ENCODE measurements around the gene GALNT14.

Gene GALNT14

GRCh38 chr2:30990176-30990575 is 148.1 kb downstream of the GALNT14 start:
- ChIA-PET POLR2A (no interaction called here), CTCF (interaction anchor here (0.5 kb wide), 1 partner anchor 825 kb away, joined by 4 read pairs; no protein-coding TSS in a partner anchor)
- no peaks in the 10 kb centered on the region for H3K9me3 ChIP-seq (ENCODE audit: control insufficient read depth, insufficient read depth, low read depth, low read length)

GRCh38 chr2:30989746-30990145 is 148.5 kb downstream of the GALNT14 start:
- CTCF ChIA-PET: no interaction called here
- H3K4me1 ChIP-seq (ENCODE audit: control insufficient read depth, insufficient read depth, low read length): no peaks in the 10 kb centered on the region
- H3K36me3 ChIP-seq (ENCODE audit: control insufficient read depth in 2 of 2, insufficient read depth in 1 of 2, low read length in 2 of 2): no peaks in the 10 kb centered on the region
- POLR2A ChIA-PET: no interaction called here
- no peaks in the 10 kb centered on the region for H3K9me3 ChIP-seq (ENCODE audit: control insufficient read depth, insufficient read depth, low read depth, low read length)
- H3K27ac ChIP-seq (ENCODE audit: extremely low read depth, low read depth, low read length): no peak overlapping the region
- no peak overlapping the region for H3K4me3 ChIP-seq (ENCODE audit: low read depth, low read length)
- TF ChIP-seq ZNF391 (tag by site-specific recombination; IDR thresholded peaks at IDR 0.05; ENCODE audit: borderline replicate concordance, low read depth): no peak
- TF ChIP-seq AEBP2 (tag by site-specific recombination; IDR thresholded peaks at IDR 0.05; ENCODE audit: borderline replicate concordance): no peak
- TF ChIP-seq ZNF639 (tag by site-specific recombination; IDR thresholded peaks at IDR 0.05): no peak
- TF ChIP-seq ZNF132 (tag by site-specific recombination; IDR thresholded peaks at IDR 0.05; ENCODE audit: borderline replicate concordance): no peak
- no peak for TF ChIP-seq ZNF19 (tag by site-specific recombination; IDR thresholded peaks at IDR 0.05; ENCODE audit: low read depth)

More at GRCh38 chr2:30990176-30990575, 148.1 kb downstream of the GALNT14 start:
- H3K4me1 ChIP-seq (ENCODE audit: control insufficient read depth, insufficient read depth, low read length): no peaks in the 10 kb centered on the region
- H3K4me3 ChIP-seq (ENCODE audit: low read depth, low read length): no peak overlapping the region
- no peak for TF ChIP-seq ZNF529 (tag by site-specific recombination; IDR thresholded peaks at IDR 0.05; ENCODE audit: insufficient replicate concordance)
- TF ChIP-seq ZNF521 (tag by site-specific recombination; IDR thresholded peaks at IDR 0.05): no peak
- no peak for TF ChIP-seq KLF8 (tag by site-specific recombination; IDR thresholded peaks at IDR 0.05)
- TF ChIP-seq ZNF518A (tag by site-specific recombination; conservative IDR thresholded peaks at IDR 0.05; ENCODE audit: low read depth): no peak
- no peak for TF ChIP-seq ZNF280D (tag by site-specific recombination; IDR thresholded peaks at IDR 0.05)
- no peak for TF ChIP-seq ZNF571 (tag by site-specific recombination; IDR thresholded peaks at IDR 0.05)
- no peak for TF ChIP-seq ZSCAN23 (tag by site-specific recombination; IDR thresholded peaks at IDR 0.05)
- TF ChIP-seq ZNF626 (tag by site-specific recombination; IDR thresholded peaks at IDR 0.05): no peak
- TF ChIP-seq HOXA7 (CRISPR knock-in tag; IDR thresholded peaks at IDR 0.05; ENCODE audit: borderline replicate concordance): no peak
- TF ChIP-seq BCL11A (tag by site-specific recombination; IDR thresholded peaks at IDR 0.05; ENCODE audit: low read depth): no peak
- no peak overlapping the region for H3K27ac ChIP-seq (ENCODE audit: extremely low read depth, low read depth, low read length)
- H3K36me3 ChIP-seq (ENCODE audit: control insufficient read depth in 2 of 2, insufficient read depth in 1 of 2, low read length in 2 of 2): no peaks in the 10 kb centered on the region
